Suppressor macrophage (primary cell): ENCODE results near the gene ERAP2.
A peak's percentile ranks its signal among the peaks of the same experiment; 100 is the strongest.
"Not testable (repeated sequence)": the region's sequence is repeated elsewhere in the genome, so short reads cannot be mapped to it uniquely, and the experiment has no call there.

Source experiments
- DNase-seq, 4 experiments: peaks; one replicate each; pipeline ENCODE4 v3.0.0-alpha.2; 2020 to 2022

The ERAP2 gene

DNA sequence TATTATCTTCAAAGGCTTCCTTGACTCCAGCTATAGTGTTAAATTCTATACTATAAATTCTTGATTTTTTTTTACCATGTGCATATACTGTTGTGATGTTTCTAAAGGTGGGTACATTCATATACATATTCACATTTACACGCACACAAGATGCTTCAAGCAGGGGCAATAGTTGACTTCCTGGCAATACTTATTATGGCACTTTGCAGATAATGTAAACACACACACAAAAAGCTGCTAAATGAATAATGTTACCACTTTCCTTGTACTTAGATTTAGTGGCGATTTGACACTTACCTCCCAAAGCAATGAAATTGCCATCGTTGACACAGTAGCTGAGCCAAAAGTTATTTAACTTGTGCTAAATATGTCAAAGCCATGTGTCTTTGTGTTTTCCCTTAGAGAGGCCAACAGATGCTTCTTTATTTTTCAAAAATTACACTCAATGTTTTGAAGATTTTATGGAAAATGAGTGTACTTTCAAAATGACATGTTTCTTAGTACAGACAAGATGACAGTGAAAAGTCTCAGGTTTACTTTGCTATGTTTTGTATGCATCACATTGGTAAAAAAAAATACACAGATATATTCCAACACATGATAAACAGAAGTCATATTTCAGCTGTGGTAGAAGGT is 12.2 kb upstream of the ERAP2 start:
- DNase-seq, result no peak

DNA sequence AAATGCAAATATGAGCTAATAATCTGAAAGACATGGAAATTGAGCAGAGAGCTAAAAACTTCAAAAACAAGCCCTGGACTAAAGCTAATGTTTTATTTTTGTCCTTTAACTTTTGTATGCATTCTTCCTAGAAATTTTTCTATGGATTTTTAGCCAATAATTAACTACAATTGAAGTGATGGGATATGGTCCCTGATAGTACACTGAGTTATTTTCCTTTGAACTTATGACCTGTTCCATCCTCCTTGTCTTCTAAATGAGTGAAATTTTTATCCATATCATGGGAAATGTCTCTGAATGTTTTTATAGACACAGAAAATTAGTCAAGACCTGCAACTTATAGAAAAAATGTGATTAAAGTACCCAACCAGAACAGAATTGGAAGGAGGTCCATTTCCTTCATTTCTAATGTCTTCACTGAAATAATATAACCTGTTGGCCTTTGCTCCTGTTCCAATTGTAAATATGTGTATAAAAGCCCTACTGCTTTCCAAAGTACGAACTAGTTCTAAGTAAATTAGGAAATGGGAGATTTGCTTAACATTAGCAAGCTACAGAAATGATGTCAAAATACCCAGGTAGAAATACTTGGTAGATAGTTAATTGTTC is 11.3 kb upstream of the ERAP2 start:
- DNase-seq, result no peak

DNA sequence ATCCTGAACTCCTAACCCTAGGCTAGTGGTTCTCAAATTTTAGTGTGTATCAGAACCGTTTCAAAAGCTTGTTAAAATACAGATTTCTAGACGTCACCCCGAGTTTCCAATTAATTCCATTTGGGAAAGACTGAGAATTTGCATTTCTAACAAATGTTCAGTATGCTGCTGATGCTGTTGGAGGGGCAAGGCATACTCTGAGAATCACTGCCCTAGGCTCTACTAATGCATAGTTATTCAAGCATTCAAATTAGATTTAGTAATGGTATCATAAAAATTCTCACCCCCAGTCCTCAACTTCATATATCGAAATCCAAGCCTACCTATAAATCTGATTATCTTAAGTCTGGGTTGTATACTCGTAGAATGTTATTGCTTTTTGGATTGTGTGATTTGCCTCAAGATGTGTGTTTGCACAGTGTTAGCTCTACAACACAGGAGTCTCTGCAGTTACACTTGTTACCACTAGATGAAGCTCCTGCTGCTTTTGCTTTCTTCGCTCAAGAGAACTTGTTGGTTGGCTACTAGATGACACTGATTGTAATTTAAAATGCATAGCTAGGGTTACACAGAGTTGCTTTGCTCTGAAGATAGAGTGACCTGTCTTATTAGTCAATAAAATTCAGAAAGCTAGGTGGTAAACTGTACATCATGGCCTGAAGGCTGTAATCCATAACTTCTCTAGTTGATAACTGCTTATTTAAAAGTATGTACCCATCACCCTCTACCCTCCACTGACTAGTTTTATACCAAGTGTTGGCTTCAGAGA is 7.5 kb upstream of the ERAP2 start:
- DNase-seq, result peak; percentile 63 to 84 (median 74)

- DNase-seq, result no peak
Measured at GRCh38 chr5:96869372-96869641, 7.0 kb upstream of the ERAP2 start.

DNA sequence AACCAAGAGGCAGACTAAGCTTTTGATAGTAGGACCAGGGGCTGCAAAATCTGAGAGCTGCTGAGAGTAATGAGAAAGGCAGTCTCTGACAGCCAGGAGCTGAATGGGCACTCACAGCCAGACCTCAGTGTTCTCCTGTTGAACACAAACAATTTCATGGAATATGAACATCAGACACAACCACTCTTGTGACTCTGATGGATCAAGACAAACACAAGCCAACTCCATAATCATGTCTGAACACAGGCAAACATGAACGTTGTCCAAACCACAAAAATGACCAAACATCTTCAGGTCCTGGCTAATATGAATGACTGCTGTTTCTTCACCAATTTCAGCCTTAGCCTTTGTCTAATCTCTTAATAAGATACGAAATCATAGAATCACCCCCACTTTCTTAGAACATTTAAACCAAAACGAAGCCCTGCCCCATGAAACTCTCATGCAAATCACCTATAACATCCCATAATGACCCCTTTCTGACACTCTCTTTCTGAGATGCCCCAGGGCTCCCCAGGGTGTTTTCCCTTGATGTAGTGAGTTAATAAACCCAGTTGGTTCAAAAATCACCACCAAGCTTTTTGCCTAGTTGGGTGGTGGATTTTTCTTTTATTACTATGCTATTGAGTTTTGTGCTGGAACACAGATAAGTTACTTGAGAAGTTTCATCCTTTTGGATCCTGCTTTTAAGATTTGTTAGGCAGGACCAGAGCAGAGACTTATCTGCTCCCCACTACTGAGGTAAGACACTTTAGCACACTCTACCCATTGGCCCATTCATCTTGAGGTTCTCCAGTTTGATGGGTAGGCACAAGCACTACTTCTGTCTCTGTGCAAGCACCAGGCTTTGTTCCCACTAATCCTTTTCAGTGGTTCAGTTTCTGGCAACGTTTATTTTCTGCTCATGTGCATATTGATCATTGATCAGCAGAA is 5.9 kb upstream of the ERAP2 start:
- DNase-seq, result no peak

DNA sequence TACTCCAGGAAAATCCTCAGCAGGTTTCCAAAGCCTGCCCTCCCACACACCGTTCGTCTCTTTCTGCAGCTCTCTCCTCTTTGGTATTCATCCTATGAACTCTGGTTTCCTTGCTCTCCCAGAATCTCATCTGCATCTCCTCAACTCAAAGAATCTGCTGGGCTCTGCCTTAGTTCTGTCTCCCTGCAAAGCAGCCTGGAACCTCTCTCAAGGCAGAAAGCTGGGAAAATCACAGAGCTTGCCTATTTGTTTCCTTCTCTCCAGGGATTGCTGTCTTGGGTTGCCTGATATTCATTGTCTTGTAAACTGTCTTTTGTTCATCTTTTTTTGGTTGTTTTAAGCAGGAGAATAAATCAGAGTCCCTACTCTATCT is 5.3 kb upstream of the ERAP2 start:
- DNase-seq, result no peak

DNA sequence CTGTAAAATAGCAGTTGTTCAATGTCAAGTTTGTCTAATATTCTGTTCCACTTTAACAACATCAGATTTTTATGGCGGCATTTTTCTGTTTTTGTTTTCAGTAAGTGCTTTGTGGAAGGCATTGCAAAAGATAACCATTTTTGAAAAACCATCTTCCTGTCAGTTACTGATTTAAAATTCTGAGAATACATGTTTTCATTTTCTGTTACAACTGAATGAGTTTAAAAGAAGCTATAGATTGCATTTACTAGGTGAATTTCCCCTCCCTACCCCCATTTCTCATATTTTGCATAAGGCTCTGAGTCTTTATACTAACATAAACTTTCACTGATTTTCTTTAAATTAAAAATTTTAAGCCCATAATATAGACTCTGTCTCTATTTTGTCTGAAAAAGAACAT is 4.6 kb upstream of the ERAP2 start:
- no peak for DNase-seq

GRCh38 chr5:96873449-96873848 is 2.9 kb upstream of the ERAP2 start:
- peak in 2 of 4 experiments; percentile 37 to 45 for DNase-seq

DNA sequence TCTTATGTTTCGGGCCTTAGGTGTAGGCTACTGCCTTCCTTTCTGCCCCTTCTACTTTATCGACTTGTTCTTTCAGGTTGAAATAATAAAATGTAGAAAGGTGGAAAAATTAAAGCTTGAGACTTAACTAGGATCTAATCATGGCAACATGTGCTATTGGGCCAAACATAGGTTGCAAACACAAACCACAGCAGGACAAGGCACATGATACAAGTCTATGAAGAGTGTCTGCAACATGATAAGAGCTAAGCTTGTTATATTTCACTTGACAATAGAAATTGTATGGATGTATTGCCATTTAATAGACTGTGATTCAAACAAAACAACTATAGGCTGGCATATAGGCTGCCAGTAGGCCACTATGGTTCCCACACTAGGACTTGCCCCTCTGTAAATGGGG is 1.7 kb upstream of the ERAP2 start:
- DNase-seq, result no peak

- DNase-seq, result peak in 3 of 4 experiments; percentile 13 to 36 (median 34)
Measured at GRCh38 chr5:96875791-96876291, 459 bp upstream of the ERAP2 start.

DNA sequence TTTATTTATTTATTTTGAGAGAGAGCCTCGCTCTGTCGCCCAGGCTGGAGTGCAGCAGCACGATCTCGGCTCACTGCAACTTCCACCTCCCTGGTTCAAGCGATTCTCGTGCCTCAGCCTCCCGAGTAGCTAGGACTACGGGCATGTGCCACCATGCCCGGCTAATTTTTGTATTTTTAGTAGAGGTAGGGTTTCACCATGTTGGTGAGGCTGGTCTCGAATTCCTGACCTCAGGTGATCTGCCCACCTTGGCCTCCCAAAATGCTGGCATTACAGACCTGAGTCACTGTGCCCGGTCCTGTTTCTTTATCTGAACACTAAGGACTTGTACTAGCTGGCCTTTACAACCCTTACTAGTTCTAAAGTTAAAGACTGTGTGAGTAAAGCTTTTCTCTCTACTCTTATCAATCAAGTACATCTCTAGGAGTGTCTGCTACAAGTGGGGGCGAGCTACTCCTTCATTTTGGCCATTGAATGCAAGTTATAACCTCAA is 723 bp downstream of the ERAP2 start:
- DNase-seq, result not testable (repeated sequence)

DNA sequence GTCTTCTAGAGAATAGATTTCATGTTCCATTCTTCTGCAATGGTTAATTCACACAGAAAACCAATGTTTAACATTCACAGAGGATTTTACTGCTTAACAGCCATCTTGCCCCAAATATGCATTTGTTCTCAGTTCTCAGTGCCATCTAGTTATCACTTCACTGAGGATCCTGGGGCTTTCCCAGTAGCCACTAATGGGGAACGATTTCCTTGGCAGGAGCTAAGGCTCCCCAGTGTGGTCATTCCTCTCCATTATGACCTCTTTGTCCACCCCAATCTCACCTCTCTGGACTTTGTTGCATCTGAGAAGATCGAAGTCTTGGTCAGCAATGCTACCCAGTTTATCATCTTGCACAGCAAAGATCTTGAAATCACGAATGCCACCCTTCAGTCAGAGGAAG is 3.4 kb downstream of the ERAP2 start:
- peak in 1 of 4 experiments; percentile 34 for DNase-seq

DNA sequence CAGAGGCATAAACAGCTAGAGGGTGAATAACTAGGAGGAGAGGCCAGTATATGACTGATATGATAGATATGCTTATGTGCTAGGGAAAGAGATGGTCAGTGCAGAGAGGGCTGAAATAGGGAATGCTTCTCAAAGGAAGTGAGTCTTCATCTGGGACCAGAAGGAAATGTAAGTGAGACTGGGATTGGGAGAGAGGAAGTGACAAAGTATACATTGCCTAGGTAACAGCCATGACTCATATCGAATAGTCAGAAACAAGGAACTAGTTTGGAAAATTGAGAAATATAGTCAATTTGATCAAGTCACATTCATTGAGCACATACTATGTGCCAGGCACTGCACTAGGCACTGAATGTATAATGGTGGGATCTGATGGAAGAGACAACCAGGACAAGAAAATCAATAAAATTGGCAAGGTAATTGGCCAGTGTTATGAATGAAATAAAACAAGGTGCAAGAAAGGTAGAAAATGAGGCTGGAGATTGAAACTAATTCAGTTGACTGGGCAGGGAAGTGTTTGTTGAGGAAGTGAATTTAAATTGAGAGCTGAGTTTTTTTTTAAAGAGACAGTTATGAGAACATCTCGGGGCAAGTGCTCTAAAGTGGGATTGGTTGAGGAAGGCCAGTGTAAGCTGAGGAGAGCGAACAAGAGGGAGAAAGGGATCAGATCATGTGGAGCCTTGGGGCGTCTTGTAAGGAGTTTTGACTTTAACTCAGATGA is 4.3 kb downstream of the ERAP2 start:
- peak; percentile 48 to 80 (median 64) for DNase-seq

GRCh38 chr5:96881511-96882115 is 5.3 kb downstream of the ERAP2 start:
- DNase-seq, result peak; percentile 28 to 55 (median 52)

- no peak for DNase-seq
Measured at GRCh38 chr5:96883871-96884270, 7.6 kb downstream of the ERAP2 start.

DNA sequence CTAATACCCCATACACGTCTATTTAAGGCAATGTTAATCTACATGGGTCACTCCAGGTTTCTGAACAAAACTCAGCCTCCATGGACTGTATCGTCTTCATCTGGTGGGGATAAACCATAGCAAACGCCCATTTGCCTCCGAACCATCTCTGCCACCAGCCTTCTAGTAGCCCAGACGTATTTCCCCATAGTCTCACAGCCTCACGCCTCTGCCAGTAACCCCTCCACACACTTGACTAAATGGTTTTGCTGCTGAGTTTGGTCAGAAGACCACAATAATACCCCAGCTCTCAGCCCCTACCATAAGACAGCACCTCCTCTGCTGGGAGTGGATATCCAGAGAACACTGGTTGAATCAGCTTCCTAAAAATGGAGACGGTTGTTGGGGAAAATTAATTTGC is 8.7 kb downstream of the ERAP2 start:
- no peak for DNase-seq

DNA sequence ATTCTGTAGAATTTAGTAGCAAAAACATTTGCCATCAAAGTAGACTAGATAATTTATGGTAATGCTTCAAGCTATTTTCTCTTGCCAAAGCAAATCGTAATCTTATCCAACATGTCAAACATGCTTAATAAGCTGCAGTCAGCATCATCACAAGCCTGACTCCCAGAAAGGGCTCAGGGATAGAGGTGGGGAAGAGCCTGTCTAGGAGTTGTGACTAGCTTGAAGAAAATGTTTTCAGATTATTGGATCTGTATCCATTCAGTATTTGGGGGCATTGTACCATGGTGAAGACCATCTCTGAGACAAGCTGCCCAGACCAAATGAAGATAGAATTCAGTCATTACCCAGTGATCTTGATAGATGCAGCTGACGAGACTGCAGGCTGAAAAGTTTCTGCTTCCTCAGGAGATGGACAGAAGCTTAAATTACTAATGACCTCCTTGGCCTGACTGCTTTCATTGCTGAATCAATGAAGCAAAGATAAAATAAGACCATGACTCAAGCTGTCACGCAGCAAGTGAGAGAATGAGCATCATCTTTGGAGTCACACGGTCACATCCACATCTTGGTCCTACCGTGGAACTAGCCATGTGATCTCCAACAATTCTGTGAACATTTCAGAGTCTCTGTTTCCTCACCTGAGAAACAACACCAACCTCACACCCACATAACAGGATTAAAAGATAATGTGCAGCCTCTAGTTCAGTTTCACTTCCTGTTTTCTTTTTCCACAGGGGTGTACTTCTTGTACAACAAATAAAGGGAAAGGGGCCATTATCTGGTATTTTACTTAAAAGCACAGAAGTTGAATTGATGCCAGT is 9.4 kb downstream of the ERAP2 start:
- peak; percentile 68 to 89 (median 76) for DNase-seq

- DNase-seq, result no peak
Measured at GRCh38 chr5:96893342-96893741, 17.0 kb downstream of the ERAP2 start.

- peak in 2 of 4 experiments; percentile 59 to 66 for DNase-seq
Measured at GRCh38 chr5:96896276-96896675, 20.0 kb downstream of the ERAP2 start.

GRCh38 chr5:96896806-96897205 is 20.5 kb downstream of the ERAP2 start:
- DNase-seq, result peak; percentile 67 to 85 (median 80)

DNA sequence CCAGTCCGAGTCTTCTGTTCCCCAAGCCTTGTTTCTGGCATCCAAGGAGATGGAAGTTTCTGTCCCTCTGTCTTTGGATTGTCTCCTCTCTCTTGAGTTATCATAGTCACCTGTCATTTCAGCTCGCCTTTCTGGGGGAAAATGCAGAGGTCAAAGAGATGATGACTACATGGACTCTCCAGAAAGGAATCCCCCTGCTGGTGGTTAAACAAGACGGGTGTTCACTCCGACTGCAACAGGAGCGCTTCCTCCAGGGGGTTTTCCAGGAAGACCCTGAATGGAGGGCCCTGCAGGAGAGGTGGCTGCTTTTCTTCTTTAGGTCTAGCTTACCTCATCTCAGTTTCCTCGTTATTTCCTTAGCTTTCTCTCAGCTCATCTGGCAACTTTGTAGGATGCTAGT is 25.1 kb downstream of the ERAP2 start:
- DNase-seq, result no peak
